C4-2B (cell line): ENCODE measurements around the gene WDR83.

Experiments used
- CTCF ChIP-seq: fragments of 450-650 bp; conservative IDR thresholded peaks from 2 replicates; pipeline ENCODE4 v1.5.1; 2017; ENCODE audit warnings: mild to moderate bottlenecking
- ZFX ChIP-seq: fragments of 450-650 bp; IDR thresholded peaks from 2 replicates; pipeline ENCODE4 v1.6.1; 2017

- TF ChIP-seq CTCF = no peak
- TF ChIP-seq ZFX = no peak
These were observed 5.6 kb upstream of the WDR83 start for GRCh38 chr19:12660980-12661379.
